Adipocyte (in vitro differentiated cells): ENCODE results near the gene NTNG1.

Experiments
- DNase-seq: peaks from one replicate; pipeline ENCODE4 v3.0.0-alpha.2; 2015; ENCODE audit warnings: low read depth
- H3K27me3 ChIP-seq: replicated peaks from 2 replicates; pipeline ENCODE4 v1.7.0; 2013; ENCODE audit warnings: mild to moderate bottlenecking, low read length, moderate library complexity; ENCODE audit not compliant: control insufficient read depth, insufficient read depth
- H3K36me3 ChIP-seq: 2 replicates; pipeline ENCODE4 v1.7.0; 2013; ENCODE audit warnings: low read length, mild to moderate bottlenecking, moderate library complexity; ENCODE audit not compliant: control insufficient read depth, insufficient read depth, severe bottlenecking
- H3K4me1 ChIP-seq: 2 replicates; pipeline ENCODE4 v1.7.0; 2013; ENCODE audit warnings: mild to moderate bottlenecking, low read length, moderate library complexity; ENCODE audit not compliant: control insufficient read depth, insufficient read depth
- H3K4me3 ChIP-seq: 2 replicates; pipeline ENCODE4 v1.7.0; 2013; ENCODE audit warnings: mild to moderate bottlenecking, low read length, moderate library complexity
- H3K9ac ChIP-seq: 2 replicates; pipeline ENCODE4 v1.7.0; 2013; ENCODE audit warnings: mild to moderate bottlenecking, low read length, moderate library complexity
- H3K9me3 ChIP-seq: 2 replicates; pipeline ENCODE4 v1.7.0; 2013; ENCODE audit warnings: mild to moderate bottlenecking, low read length, moderate library complexity; ENCODE audit not compliant: control insufficient read depth

The NTNG1 gene

GRCh38 chr1:107487506-107487905, 346.7 kb downstream of the NTNG1 start:
- no peaks in the 10 kb centered on the region for H3K4me1 ChIP-seq
- no peaks in the 10 kb centered on the region for H3K27me3 ChIP-seq
- no peak for DNase-seq
- no peak overlapping the region for H3K4me3 ChIP-seq
- no peak overlapping the region for H3K9ac ChIP-seq
- H3K9me3 ChIP-seq: no peaks in the 10 kb centered on the region
- no peaks in the 10 kb centered on the region for H3K36me3 ChIP-seq

- no peak for DNase-seq
- H3K9ac ChIP-seq: no peak overlapping the region
- no peaks in the 10 kb centered on the region for H3K9me3 ChIP-seq
- H3K27me3 ChIP-seq: no peaks in the 10 kb centered on the region
- no peaks in the 10 kb centered on the region for H3K36me3 ChIP-seq
- no peak overlapping the region for H3K4me3 ChIP-seq
- H3K4me1 ChIP-seq: peaks cover 3% of the 10 kb centered on the region
These were observed 350.7 kb downstream of the NTNG1 start for GRCh38 chr1:107491582-107491981.

DNA sequence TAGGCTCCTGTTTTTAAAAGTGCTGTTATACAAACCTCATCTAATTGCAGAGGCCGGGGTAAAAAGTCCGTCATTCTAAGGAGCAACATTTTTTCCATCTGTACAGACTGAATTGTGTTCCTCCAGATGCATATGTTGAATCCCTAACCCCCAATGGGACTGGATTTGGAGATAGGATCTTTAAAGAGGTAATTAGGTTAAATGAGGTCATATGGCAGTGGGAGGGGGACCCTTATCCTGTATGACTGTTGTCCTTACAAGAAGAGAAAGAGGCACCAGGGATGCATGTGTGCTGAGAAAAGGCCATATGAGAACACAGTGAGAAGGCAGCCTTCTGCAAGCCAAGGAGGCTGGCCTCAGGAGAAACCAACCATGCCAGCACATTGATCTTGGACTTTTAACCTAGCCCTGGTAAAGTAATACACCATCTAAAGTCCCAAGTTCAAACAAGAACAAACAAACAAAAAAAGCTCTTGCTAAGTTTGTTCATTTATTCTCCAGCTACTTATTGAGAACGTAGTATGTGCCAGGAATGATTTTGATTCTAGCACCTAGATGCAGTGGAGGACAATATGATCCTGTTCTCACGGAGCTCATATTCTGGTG, 352.4 kb downstream of the NTNG1 start:
- no peaks in the 10 kb centered on the region for H3K9me3 ChIP-seq
- no peak overlapping the region for H3K9ac ChIP-seq
- no peak for DNase-seq
- no peak overlapping the region for H3K4me3 ChIP-seq
- H3K36me3 ChIP-seq: no peaks in the 10 kb centered on the region
- no peaks in the 10 kb centered on the region for H3K27me3 ChIP-seq
- peaks cover 3% of the 10 kb centered on the region for H3K4me1 ChIP-seq

- Histone ChIP-seq H3K4me3 (no peak overlapping the region), H3K36me3 (no peaks in the 10 kb centered on the region)
- no peak for DNase-seq
These were observed 353.2 kb downstream of the NTNG1 start for GRCh38 chr1:107494061-107494460.

GRCh38 chr1:107496002-107496401, 355.2 kb downstream of the NTNG1 start:
- no peak for DNase-seq
- H3K9ac ChIP-seq: no peak overlapping the region
- no peaks in the 10 kb centered on the region for H3K9me3 ChIP-seq
- H3K36me3 ChIP-seq: no peaks in the 10 kb centered on the region
- no peaks in the 10 kb centered on the region for H3K27me3 ChIP-seq
- H3K4me3 ChIP-seq: no peak overlapping the region
- H3K4me1 ChIP-seq: peaks cover 3% of the 10 kb centered on the region

More at GRCh38 chr1:107494061-107494460, 353.2 kb downstream of the NTNG1 start:
- peaks cover 3% of the 10 kb centered on the region for H3K4me1 ChIP-seq
- no peaks in the 10 kb centered on the region for H3K27me3 ChIP-seq
- H3K9ac ChIP-seq: no peak overlapping the region
- H3K9me3 ChIP-seq: no peaks in the 10 kb centered on the region

DNA sequence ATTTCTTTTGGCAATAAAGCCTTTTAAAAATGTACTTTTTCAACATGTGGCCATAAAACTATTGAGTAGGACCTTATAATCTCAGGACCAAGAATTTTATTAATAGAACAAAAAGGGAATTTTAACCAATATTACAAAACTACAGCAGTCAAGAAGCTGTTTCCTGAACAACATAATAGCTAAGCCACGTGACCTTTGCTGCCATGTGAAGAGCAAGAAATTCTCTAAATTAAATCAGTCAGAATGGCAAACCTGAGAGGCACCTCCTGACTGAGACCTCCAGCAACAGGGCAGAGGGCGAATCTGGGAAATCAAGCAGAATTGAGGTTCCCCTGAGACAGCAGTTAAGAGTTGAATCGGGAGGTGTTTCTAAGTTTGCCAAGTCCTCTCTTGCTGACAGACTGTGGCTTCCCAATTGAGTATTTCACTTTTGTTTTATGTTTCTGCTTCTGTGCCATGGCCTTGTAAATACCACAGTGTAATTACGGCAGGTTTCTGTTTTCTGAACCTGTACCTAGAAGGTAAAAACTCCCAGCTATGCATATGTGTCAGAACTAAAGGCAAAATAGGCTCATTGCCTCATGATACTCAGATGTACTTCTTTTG, 358.4 kb downstream of the NTNG1 start:
- no peak for DNase-seq
- Histone ChIP-seq H3K4me3 (no peak overlapping the region), H3K27me3 (no peaks in the 10 kb centered on the region), H3K9ac (no peak overlapping the region), H3K9me3 (no peaks in the 10 kb centered on the region), H3K4me1 (peaks cover 3% of the 10 kb centered on the region), H3K36me3 (no peaks in the 10 kb centered on the region)

- no peak for DNase-seq
- no peaks in the 10 kb centered on the region for H3K9me3 ChIP-seq
- H3K27me3 ChIP-seq: no peaks in the 10 kb centered on the region
- H3K9ac ChIP-seq: no peak overlapping the region
- H3K36me3 ChIP-seq: no peaks in the 10 kb centered on the region
- H3K4me3 ChIP-seq: no peak overlapping the region
- H3K4me1 ChIP-seq: no peaks in the 10 kb centered on the region
These were observed 360.3 kb downstream of the NTNG1 start for GRCh38 chr1:107501081-107501605.

DNA sequence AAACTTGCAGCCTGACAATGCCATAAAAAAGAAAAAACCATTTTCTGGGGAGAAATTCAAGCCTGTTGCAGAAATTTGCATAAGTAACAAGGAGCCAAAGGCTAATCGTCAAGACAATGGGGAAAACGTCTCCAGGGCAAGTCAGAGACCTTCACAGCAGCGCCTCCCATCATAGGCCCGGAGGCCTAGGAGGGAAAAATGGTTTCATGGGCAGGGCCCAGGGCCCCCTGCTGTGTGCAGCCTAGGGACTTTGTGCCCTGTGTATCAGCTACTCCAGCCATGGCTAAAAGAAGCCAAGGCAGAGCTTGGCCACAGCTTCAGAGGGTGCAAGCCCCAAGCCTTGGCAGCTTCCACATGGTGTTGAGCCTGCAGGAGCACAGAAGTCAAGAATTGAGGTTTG, 369.5 kb downstream of the NTNG1 start:
- DNase-seq: no peak
- Histone ChIP-seq H3K36me3 (no peaks in the 10 kb centered on the region), H3K4me1 (no peaks in the 10 kb centered on the region), H3K9ac (no peak overlapping the region), H3K27me3 (peaks cover 8% of the 10 kb centered on the region), H3K9me3 (peaks cover 9% of the 10 kb centered on the region), H3K4me3 (no peak overlapping the region)

GRCh38 chr1:107512836-107513235, 372.0 kb downstream of the NTNG1 start:
- DNase-seq: no peak
- Histone ChIP-seq H3K9me3 (peaks cover 9% of the 10 kb centered on the region), H3K27me3 (peaks cover 12% of the 10 kb centered on the region), H3K36me3 (no peaks in the 10 kb centered on the region), H3K9ac (no peak overlapping the region), H3K4me3 (no peak overlapping the region), H3K4me1 (no peaks in the 10 kb centered on the region)

DNA sequence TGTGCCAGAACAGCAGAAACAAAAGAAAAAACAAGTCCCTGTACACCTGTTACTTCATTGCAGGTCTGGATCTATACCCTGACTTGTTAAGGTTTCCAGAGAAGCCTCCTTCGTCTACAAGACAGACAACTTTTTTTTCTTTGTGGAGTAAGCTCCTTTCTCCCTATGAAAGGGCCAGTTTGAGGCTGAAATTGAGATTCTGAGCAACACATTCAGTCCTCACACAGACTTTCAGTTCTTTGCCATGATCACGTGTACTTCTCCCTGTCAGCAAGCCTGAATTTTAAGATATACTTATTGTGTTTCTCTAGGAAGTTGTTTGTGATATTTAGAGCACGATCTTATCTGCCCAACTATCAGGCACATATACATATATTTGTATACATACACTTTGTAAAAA, 374.0 kb downstream of the NTNG1 start:
- no peak for DNase-seq
- no peaks in the 10 kb centered on the region for H3K4me1 ChIP-seq
- no peak overlapping the region for H3K4me3 ChIP-seq
- H3K9me3 ChIP-seq: peaks cover 6% of the 10 kb centered on the region
- H3K9ac ChIP-seq: no peak overlapping the region
- no peaks in the 10 kb centered on the region for H3K36me3 ChIP-seq
- peaks cover 12% of the 10 kb centered on the region for H3K27me3 ChIP-seq

DNA sequence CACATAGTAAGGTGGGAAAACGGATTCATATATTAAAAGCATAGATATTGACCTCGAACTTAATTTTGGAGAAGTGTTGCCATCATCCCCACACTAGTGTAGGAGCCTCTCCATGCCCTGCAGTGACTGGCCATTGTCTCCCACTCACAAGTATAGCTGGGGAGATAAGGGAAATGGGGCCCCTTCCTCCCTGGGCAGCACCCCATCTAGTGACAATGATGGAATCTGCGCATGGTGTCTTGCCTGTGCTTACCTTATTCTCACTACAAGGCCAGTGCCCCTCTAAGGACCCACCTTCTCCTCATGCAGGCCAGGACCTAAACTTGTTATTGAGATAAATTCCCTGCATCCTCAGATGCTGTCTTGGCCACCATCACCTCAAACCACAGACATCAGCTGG, 374.9 kb downstream of the NTNG1 start:
- Histone ChIP-seq H3K27me3 (peaks cover 12% of the 10 kb centered on the region), H3K36me3 (no peaks in the 10 kb centered on the region), H3K9me3 (no peaks in the 10 kb centered on the region), H3K4me3 (no peak overlapping the region), H3K9ac (no peak overlapping the region), H3K4me1 (no peaks in the 10 kb centered on the region)
- no peak for DNase-seq

DNA sequence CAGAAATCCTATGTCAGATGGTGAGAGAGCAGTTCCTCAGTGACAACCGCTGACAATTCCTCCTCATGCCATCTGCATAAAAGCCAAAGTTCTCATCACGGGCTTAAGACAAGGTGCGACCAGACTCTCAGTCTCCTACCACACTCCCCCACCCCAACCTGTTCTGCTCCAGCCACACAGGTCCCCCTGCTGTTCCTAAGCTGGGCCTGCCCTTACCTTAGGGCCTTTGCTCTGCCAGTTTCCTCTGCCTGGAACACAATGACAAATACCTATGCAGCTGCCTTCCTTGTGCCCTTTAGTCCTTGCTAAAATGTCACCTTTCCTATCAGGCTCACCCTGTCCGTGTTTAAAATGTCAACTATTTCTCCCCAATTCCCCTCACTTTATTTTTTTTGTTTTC, 382.2 kb downstream of the NTNG1 start:
- Histone ChIP-seq H3K4me3 (no peak overlapping the region), H3K36me3 (no peaks in the 10 kb centered on the region), H3K9ac (no peak overlapping the region), H3K9me3 (no peaks in the 10 kb centered on the region), H3K4me1 (no peaks in the 10 kb centered on the region), H3K27me3 (no peaks in the 10 kb centered on the region)
- no peak for DNase-seq
